ENCODE data around the gene EXD1. TPM values are rescaled to one million over a fixed set of nuclear protein-coding genes. Genes with fewer than 3 reads are reported as not detected.
"Not testable (repeated sequence)": the region's sequence is repeated elsewhere in the genome, so short reads cannot be mapped to it uniquely, and the experiment has no call there.

Gene EXD1
- total RNA-seq, 2 donors from 2014 or later: 0.26 TPM; not detected in 1

GRCh38 chr15:41139619-41140018 is 90.9 kb downstream of the EXD1 start:
- no peak overlapping the region for H3K27ac Mint-ChIP-seq
- Histone ChIP-seq H3K9ac (ENCODE audit: extremely low read depth, low read length, poor library complexity, severe bottlenecking) (no peak overlapping the region), H3K4me1 (ENCODE audit: control insufficient read depth, insufficient read depth, low read length) (no peaks in the 10 kb centered on the region), H3K4me3 (ENCODE audit: low read length) (no peak overlapping the region), H3K36me3 (ENCODE audit: control insufficient read depth, insufficient read depth, low read length) (no peaks in the 10 kb centered on the region), H3K27me3 (ENCODE audit: control insufficient read depth, insufficient read depth, low read length, poor library complexity, severe bottlenecking) (no peaks in the 10 kb centered on the region), H3K9me3 (ENCODE audit: control insufficient read depth, low read length) (no peaks in the 10 kb centered on the region), H3K27ac (ENCODE audit: low read depth, low read length) (no peak overlapping the region)
- no peaks in the 10 kb centered on the region for H3K27me3 Mint-ChIP-seq (ENCODE audit: insufficient read depth)
- TF ChIP-seq, protein P1, sequence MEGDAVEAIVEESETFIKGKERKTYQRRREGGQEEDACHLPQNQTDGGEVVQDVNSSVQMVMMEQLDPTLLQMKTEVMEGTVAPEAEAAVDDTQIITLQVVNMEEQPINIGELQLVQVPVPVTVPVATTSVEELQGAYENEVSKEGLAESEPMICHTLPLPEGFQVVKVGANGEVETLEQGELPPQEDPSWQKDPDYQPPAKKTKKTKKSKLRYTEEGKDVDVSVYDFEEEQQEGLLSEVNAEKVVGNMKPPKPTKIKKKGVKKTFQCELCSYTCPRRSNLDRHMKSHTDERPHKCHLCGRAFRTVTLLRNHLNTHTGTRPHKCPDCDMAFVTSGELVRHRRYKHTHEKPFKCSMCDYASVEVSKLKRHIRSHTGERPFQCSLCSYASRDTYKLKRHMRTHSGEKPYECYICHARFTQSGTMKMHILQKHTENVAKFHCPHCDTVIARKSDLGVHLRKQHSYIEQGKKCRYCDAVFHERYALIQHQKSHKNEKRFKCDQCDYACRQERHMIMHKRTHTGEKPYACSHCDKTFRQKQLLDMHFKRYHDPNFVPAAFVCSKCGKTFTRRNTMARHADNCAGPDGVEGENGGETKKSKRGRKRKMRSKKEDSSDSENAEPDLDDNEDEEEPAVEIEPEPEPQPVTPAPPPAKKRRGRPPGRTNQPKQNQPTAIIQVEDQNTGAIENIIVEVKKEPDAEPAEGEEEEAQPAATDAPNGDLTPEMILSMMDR (conservative IDR thresholded peaks at IDR 0.05): no peak
- H3K36me3 Mint-ChIP-seq (ENCODE audit: low read depth): no peaks in the 10 kb centered on the region
- H3K4me3 Mint-ChIP-seq: no peak overlapping the region
- H3K9me3 Mint-ChIP-seq: peaks cover 4% of the 10 kb centered on the region
- DNase-seq: no peak
- no peaks in the 10 kb centered on the region for H3K4me1 Mint-ChIP-seq
- WGBS, 2 experiments (ENCODE audit: insufficient coverage in 1 of 2, insufficient read length in 1 of 2): 95% methylated on average over 4 of the region's 5 CpGs; no CpG with 5 or more reads in 1 of the 2 experiments

DNA sequence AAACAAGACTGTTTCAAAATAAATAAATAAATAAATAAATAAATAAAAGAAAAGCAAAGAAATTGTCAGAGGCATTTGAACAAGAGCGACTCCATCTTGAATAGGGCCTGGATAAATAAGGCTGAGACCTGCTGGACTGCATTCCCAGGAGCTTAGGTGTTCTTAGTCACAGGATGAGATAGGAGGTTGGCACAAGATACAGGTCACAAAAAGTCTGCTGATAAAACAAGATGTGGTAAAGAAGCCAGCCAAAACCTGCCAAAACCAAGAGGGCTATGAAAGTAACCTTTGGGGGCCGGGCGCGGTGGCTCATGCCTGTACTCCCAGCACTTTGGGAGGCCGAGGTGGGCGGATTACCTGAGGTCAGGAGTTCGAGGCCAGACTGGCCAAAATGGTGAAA is 91.4 kb downstream of the EXD1 start:
- not testable (repeated sequence) for H3K27me3 Mint-ChIP-seq (ENCODE audit: insufficient read depth); H3K4me1 ChIP-seq (ENCODE audit: control insufficient read depth, insufficient read depth, low read length); H3K36me3 ChIP-seq (ENCODE audit: control insufficient read depth, insufficient read depth, low read length); H3K9ac ChIP-seq (ENCODE audit: extremely low read depth, low read length, poor library complexity, severe bottlenecking); DNase-seq; H3K9me3 ChIP-seq (ENCODE audit: control insufficient read depth, low read length); H3K27me3 ChIP-seq (ENCODE audit: control insufficient read depth, insufficient read depth, low read length, poor library complexity, severe bottlenecking); H3K4me3 ChIP-seq (ENCODE audit: low read length); H3K9me3 Mint-ChIP-seq; H3K27ac Mint-ChIP-seq; H3K4me1 Mint-ChIP-seq; H3K4me3 Mint-ChIP-seq; H3K27ac ChIP-seq (ENCODE audit: low read depth, low read length); H3K36me3 Mint-ChIP-seq (ENCODE audit: low read depth)
- 90 to 96% methylated on average over 7 of the region's 7 CpGs for WGBS, 2 experiments (ENCODE audit: insufficient coverage in 1 of 2, insufficient read length in 1 of 2)

DNA sequence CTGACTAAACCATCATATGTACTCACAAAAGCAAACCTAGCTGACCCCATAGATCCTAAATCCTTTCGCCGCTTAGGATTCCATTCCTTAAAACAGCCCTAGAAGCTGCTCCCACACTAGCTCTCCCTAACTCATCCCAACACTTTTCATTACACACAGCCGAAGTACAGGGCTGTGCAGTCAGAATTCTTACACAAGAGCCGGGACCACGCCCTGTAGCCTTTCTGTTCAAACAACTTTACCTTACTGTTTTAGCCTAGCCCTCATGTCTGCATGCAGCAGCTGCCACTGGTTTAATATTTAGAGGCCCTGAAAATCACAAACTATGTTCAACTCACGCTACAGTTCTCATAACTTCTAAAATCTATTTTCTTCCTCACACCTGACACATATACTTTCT is 95.0 kb downstream of the EXD1 start:
- H3K27ac Mint-ChIP-seq; H3K4me3 ChIP-seq (ENCODE audit: low read length); H3K9me3 Mint-ChIP-seq; H3K36me3 ChIP-seq (ENCODE audit: control insufficient read depth, insufficient read depth, low read length); H3K4me3 Mint-ChIP-seq; H3K4me1 Mint-ChIP-seq; H3K27me3 Mint-ChIP-seq (ENCODE audit: insufficient read depth); H3K36me3 Mint-ChIP-seq (ENCODE audit: low read depth); H3K4me1 ChIP-seq (ENCODE audit: control insufficient read depth, insufficient read depth, low read length); H3K27me3 ChIP-seq (ENCODE audit: control insufficient read depth, insufficient read depth, low read length, poor library complexity, severe bottlenecking); H3K9ac ChIP-seq (ENCODE audit: extremely low read depth, low read length, poor library complexity, severe bottlenecking); H3K27ac ChIP-seq (ENCODE audit: low read depth, low read length); H3K9me3 ChIP-seq (ENCODE audit: control insufficient read depth, low read length); DNase-seq: not testable (repeated sequence)
- WGBS, 2 experiments (ENCODE audit: insufficient coverage in 1 of 2, insufficient read length in 1 of 2): 86 to 95% methylated on average over 4 to 6 of the region's 6 CpGs

DNA sequence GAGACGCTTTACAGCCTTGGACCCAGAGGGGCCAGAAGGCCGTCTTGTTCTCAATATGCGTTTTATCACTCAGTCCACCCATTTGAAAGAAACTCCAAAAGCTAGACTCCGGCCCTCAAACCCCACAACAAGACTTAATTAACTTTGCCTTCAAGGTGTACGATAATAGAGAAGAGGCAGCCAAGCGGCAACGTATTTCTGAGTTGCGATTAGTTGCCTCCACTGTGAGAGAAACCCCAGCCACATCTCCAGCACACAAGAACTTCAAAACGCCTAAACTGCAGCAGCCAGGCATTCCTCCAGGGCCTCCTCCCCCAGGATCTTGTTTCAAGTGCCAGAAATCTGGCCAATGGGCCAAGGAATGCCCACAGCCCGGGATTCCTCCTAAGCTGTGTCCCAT is 97.1 kb downstream of the EXD1 start:
- Histone ChIP-seq H3K36me3 (ENCODE audit: control insufficient read depth, insufficient read depth, low read length) (no peaks in the 10 kb centered on the region), H3K4me3 (ENCODE audit: low read length) (no peak overlapping the region), H3K27ac (ENCODE audit: low read depth, low read length) (no peak overlapping the region), H3K27me3 (ENCODE audit: control insufficient read depth, insufficient read depth, low read length, poor library complexity, severe bottlenecking) (no peaks in the 10 kb centered on the region), H3K9ac (ENCODE audit: extremely low read depth, low read length, poor library complexity, severe bottlenecking) (no peak overlapping the region), H3K9me3 (ENCODE audit: control insufficient read depth, low read length) (no peaks in the 10 kb centered on the region), H3K4me1 (ENCODE audit: control insufficient read depth, insufficient read depth, low read length) (no peaks in the 10 kb centered on the region)
- no peak overlapping the region for H3K27ac Mint-ChIP-seq
- 90% methylated on average over 10 of the region's 10 CpGs for WGBS, 2 experiments (ENCODE audit: insufficient coverage in 1 of 2, insufficient read length in 1 of 2)
- H3K9me3 Mint-ChIP-seq: no peaks in the 10 kb centered on the region
- no peak overlapping the region for H3K4me3 Mint-ChIP-seq
- DNase-seq: no peak
- H3K36me3 Mint-ChIP-seq (ENCODE audit: low read depth): no peaks in the 10 kb centered on the region
- TF ChIP-seq, protein P1 (conservative IDR thresholded peaks at IDR 0.05): no peak
- H3K27me3 Mint-ChIP-seq (ENCODE audit: insufficient read depth): peaks cover 9% of the 10 kb centered on the region
- no peaks in the 10 kb centered on the region for H3K4me1 Mint-ChIP-seq

Other genes starting within 250 kb of the EXD1 start
- gene INO80, start 114.5 kb downstream of the EXD1 start, total RNA-seq: 10 to 100 TPM; 14.8 to 17.5 TPM
- 10 to 100 TPM; 85.0 to 86.1 TPM for gene CHP1, start 511 bp upstream of the EXD1 start, total RNA-seq
- 10 to 100 TPM; 18.9 to 22.9 TPM for gene OIP5, start 101.8 kb upstream of the EXD1 start, total RNA-seq
- gene NUSAP1, start 102.1 kb upstream of the EXD1 start, total RNA-seq: 100 to 1,000 TPM; 118 to 185 TPM
- 10 to 100 TPM; 17.1 to 17.7 TPM for gene NDUFAF1, start 171.7 kb upstream of the EXD1 start, total RNA-seq
- 10 to 100 TPM; 48.6 to 66.3 TPM for gene RTF1, start 186.3 kb upstream of the EXD1 start, total RNA-seq